HL-60 (cell line): Measurements from ENCODE around the gene TMEM38A.
A peak's percentile ranks its signal among the peaks of the same experiment; 100 is the strongest.

Source experiments
- DNase-seq, 2 experiments: peaks; one replicate each; pipeline ENCODE4 v3.0.0-alpha.2; 2010 to 2020; ENCODE audit warnings: low read depth in 1 of 2, low spot score in 1 of 2
- H3K27ac ChIP-seq: fragments of 250-450 bp; sonication (Bioruptor Pico); replicated peaks from 2 replicates; pipeline ENCODE4 v1.5.1; 2020; ENCODE audit warnings: mild to moderate bottlenecking, moderate library complexity
- H3K27me3 ChIP-seq: fragments of 250-450 bp; sonication (Bioruptor Pico); 2 replicates; pipeline ENCODE4 v1.5.1; 2021; ENCODE audit warnings: mild to moderate bottlenecking, moderate library complexity; ENCODE audit not compliant: insufficient read depth, poor library complexity, severe bottlenecking
- H3K4me3 ChIP-seq: replicated peaks from 2 replicates; pipeline ENCODE4 v1.5.1; 2011; ENCODE audit warnings: mild to moderate bottlenecking, control low read depth, low read length; ENCODE audit not compliant: insufficient read depth
- CTCF ChIP-seq: IDR thresholded peaks from one replicate; pipeline ENCODE4 v1.5.1; 2011; ENCODE audit warnings: low read length, control low read depth, inconsistent platforms; ENCODE audit not compliant: insufficient read depth
- GABPA ChIP-seq: IDR thresholded peaks from 2 replicates; pipeline ENCODE4 v1.6.1; 2012; ENCODE audit warnings: low read depth
- POLR2AphosphoS5 ChIP-seq: IDR thresholded peaks from 2 replicates; pipeline ENCODE4 v1.6.1; 2012; ENCODE audit warnings: low read depth
- REST ChIP-seq: IDR thresholded peaks from 2 replicates; pipeline ENCODE4 v1.6.1; 2012; ENCODE audit warnings: low read depth; ENCODE audit not compliant: insufficient replicate concordance
- SPI1 ChIP-seq: IDR thresholded peaks from 2 replicates; pipeline ENCODE4 v1.6.1; 2012; ENCODE audit warnings: low read depth, mild to moderate bottlenecking, borderline replicate concordance

The TMEM38A gene

GRCh38 chr19:16657384-16657783, 3.6 kb upstream of the TMEM38A start:
- Histone ChIP-seq H3K27me3 (no peaks in the 10 kb centered on the region), H3K4me3 (no peak overlapping the region), H3K27ac (no peak overlapping the region)
- DNase-seq = no peak
- TF ChIP-seq SPI1 (no peak), POLR2AphosphoS5 (no peak), CTCF (no peak), GABPA (no peak), REST (no peak)

GRCh38 chr19:16659464-16659831, 1.5 kb upstream of the TMEM38A start:
- H3K4me3 ChIP-seq = peak overlapping the region; percentile 92
- TF ChIP-seq POLR2AphosphoS5 (no peak), GABPA (no peak), REST (no peak), SPI1 (no peak), CTCF (no peak)
- no peak for DNase-seq
- no peaks in the 10 kb centered on the region for H3K27me3 ChIP-seq
- H3K27ac ChIP-seq = peak overlapping the region; percentile 87

GRCh38 chr19:16659832-16660708, 869 bp upstream of the TMEM38A start, which contains the start of gene SMIM7:
Gene SMIM7 (minus strand): TSS chr19:16660144. CDS start chr19:16660110, 34 bp downstream.
- H3K4me3 ChIP-seq = peak within 1 kb of the TSS; percentile 92
- DNase-seq = peak; percentile 98 to 99
- H3K27me3 ChIP-seq = no peaks in the 10 kb centered on the region
- peak within 1 kb of the TSS; percentile 87 for H3K27ac ChIP-seq
- TF ChIP-seq POLR2AphosphoS5 = peak; percentile 95
- TF ChIP-seq GABPA = peak; percentile 97
- TF ChIP-seq SPI1 = no peak
- no peak for TF ChIP-seq CTCF
- no peak for TF ChIP-seq REST
